Measurements from ENCODE around the gene PGA3.

The PGA3 gene

GRCh38 chr11:61254403-61255025 lies 51.2 kb downstream of the PGA3 start:
- peak; percentile 84 for DNase-seq

DNA sequence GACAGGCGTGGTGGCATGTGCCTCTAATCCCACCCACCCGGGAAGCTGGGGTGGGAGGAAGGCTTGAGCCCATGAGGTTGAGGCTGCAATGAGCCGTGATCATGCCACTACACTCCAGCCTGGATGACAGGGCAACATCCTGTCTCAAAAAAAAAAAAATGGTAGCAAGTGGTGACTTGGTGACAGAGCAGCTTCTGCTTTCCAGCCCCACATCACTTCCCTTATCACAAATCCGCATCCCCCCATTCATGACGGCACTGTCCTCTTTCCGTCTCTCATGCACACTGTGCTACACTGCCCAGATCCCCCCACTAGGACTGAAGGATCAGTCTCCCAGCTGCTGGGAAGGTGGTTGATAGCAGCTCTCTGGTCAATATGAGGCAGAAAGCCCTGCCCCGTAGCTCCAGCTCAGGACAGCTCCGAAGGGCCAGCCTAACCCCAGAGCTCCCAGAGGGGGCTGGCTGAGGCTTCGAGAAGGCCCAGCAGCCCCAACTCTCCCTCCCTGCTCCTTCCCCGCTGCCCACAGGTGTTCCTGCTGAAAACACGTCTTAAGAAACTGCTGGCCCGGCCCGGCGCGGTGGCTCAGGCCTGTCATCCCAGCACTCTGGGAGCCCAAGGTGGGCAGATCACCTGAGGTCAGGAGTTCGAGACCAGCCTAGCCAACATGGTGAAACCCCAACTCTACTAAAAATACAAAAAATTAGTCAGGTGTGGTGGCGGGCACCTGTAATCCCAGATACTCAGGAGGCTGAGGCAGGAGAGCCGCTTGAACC lies 53.6 kb downstream of the PGA3 start:
- DNase-seq: no peak

GRCh38 chr11:61258546-61258945 lies 55.2 kb downstream of the PGA3 start:
- DNase-seq: no peak

- DNase-seq: no peak
Measured at GRCh38 chr11:61259363-61259762, 56.0 kb downstream of the PGA3 start.
